ENCODE data around the gene MBNL2.

DNA sequence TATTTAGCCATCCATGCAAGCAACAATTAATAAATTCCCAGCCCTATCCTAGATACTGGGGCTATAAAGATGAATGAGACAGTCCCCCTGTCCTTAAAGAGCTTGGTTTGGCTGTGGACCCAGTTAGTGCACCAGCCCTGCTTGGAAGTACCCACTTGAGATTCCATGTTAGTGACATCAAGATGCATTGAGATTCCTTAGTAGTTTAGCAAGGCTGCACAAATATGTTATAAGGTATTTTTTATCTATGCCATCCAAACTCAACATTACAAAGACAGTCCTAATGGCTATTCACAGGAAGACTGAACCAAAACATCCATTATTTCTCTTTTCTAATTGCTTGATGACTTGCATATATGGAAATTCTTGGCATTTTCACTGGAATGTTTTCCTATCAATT lies 163.0 kb downstream of the MBNL2 start:
- TF ChIP-seq, protein P1, sequence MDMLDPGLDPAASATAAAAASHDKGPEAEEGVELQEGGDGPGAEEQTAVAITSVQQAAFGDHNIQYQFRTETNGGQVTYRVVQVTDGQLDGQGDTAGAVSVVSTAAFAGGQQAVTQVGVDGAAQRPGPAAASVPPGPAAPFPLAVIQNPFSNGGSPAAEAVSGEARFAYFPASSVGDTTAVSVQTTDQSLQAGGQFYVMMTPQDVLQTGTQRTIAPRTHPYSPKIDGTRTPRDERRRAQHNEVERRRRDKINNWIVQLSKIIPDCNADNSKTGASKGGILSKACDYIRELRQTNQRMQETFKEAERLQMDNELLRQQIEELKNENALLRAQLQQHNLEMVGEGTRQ (IDR thresholded peaks at IDR 0.05; ENCODE audit: low read depth, low read length) = no peak
- TF ChIP-seq RFX5 (IDR thresholded peaks at IDR 0.05; ENCODE audit: low read depth, low read length) = no peak
- TF ChIP-seq, protein P2, sequence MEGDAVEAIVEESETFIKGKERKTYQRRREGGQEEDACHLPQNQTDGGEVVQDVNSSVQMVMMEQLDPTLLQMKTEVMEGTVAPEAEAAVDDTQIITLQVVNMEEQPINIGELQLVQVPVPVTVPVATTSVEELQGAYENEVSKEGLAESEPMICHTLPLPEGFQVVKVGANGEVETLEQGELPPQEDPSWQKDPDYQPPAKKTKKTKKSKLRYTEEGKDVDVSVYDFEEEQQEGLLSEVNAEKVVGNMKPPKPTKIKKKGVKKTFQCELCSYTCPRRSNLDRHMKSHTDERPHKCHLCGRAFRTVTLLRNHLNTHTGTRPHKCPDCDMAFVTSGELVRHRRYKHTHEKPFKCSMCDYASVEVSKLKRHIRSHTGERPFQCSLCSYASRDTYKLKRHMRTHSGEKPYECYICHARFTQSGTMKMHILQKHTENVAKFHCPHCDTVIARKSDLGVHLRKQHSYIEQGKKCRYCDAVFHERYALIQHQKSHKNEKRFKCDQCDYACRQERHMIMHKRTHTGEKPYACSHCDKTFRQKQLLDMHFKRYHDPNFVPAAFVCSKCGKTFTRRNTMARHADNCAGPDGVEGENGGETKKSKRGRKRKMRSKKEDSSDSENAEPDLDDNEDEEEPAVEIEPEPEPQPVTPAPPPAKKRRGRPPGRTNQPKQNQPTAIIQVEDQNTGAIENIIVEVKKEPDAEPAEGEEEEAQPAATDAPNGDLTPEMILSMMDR (conservative IDR thresholded peaks at IDR 0.05; ENCODE audit: low read depth, low read length) = no peak
- no peak for TF ChIP-seq RAD21 (IDR thresholded peaks at IDR 0.05; ENCODE audit: low read length)
- TF ChIP-seq NFE2L2 (IDR thresholded peaks at IDR 0.05; ENCODE audit: low read depth, low read length) = no peak
- no peak for TF ChIP-seq POLR2A (IDR thresholded peaks at IDR 0.05; ENCODE audit: low read depth, low read length)
- no peak for TF ChIP-seq BHLHE40 (IDR thresholded peaks at IDR 0.05; ENCODE audit: low read depth, low read length)
- no peak for TF ChIP-seq CEBPB (IDR thresholded peaks at IDR 0.05; ENCODE audit: low read depth, low read length)
- TF ChIP-seq, protein P3, sequence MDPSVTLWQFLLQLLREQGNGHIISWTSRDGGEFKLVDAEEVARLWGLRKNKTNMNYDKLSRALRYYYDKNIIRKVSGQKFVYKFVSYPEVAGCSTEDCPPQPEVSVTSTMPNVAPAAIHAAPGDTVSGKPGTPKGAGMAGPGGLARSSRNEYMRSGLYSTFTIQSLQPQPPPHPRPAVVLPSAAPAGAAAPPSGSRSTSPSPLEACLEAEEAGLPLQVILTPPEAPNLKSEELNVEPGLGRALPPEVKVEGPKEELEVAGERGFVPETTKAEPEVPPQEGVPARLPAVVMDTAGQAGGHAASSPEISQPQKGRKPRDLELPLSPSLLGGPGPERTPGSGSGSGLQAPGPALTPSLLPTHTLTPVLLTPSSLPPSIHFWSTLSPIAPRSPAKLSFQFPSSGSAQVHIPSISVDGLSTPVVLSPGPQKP (IDR thresholded peaks at IDR 0.05; ENCODE audit: borderline replicate concordance, low read depth, low read length) = no peak
- TF ChIP-seq RCOR1 (IDR thresholded peaks at IDR 0.05; ENCODE audit: insufficient replicate concordance, low read length) = no peak
- TF ChIP-seq MXI1 (IDR thresholded peaks at IDR 0.05; ENCODE audit: borderline replicate concordance, low read depth, low read length) = no peak

Measured in IMR-90 (cell line).